Measurements from ENCODE around the gene ADH7. TPM values are rescaled to one million over a fixed set of nuclear protein-coding genes. Genes with fewer than 3 reads are reported as not detected.

Gene ADH7
- total RNA-seq, 2 donors from 2014 or later = not detected

DNA sequence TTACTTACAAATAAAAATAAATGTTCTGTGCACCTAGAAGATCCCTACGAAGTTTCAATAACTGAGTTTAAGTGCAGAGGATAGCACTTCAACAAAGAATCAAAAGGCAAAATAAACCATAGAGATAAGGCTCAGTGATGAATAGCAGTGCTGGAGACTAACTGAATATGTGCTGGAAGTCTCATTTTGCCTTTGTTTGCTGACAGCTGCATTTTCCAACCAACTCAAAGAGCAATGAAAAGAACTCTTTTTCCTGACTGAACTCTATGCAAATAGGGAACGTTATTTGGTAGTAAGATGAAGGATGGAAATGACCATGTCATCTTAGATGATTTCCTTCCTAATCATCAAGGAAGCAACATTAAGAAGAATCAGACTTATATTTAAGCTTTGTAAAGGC lies 32.7 kb upstream of the ADH7 start:
- no peak for TF ChIP-seq CTCF (IDR thresholded peaks at IDR 0.05)
- Histone ChIP-seq H3K36me3 (no peaks in the 10 kb centered on the region), H3K4me1 (no peaks in the 10 kb centered on the region), H3K27me3 (no peaks in the 10 kb centered on the region), H3K9me3 (no peaks in the 10 kb centered on the region), H3K4me3 (no peak overlapping the region), H3K27ac (no peak overlapping the region)
- DNase-seq (ENCODE audit: low spot score) = no peak

GRCh38 chr4:99463566-99463965 lies 28.4 kb upstream of the ADH7 start:
- H3K4me3 ChIP-seq = no peak overlapping the region

DNA sequence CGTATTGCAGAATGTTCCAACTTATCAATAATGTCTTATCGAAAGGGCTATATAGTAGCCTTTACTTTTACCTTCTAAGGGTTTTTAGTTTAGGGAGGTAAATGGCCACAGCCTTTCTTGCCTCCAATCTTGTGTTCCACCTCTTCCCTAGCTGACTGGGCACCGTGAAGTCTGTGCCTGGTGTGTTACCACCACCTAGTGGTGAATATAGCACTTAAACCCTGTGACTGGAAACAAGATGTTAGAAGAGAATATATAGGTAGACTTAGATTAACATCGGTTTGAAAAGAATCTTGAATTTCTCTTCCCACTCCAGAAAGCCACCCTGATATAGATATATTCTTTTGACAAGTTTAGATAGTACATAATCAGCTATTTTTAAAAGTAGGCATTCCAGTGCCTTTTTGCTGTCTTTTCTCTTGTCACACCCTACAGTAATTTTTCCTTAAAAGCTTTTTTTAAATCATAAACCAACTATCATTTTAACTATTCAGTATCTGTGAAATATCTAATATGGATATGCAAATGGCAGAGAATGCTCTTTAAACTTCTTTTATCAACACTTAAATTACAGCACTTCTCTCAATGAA lies 27.8 kb upstream of the ADH7 start:
- Histone ChIP-seq H3K36me3 (no peaks in the 10 kb centered on the region), H3K4me1 (no peaks in the 10 kb centered on the region), H3K4me3 (no peak overlapping the region), H3K27ac (no peak overlapping the region), H3K9me3 (no peaks in the 10 kb centered on the region), H3K27me3 (no peaks in the 10 kb centered on the region)
- DNase-seq (ENCODE audit: low spot score) = no peak
- peak; percentile 56 to 85 for TF ChIP-seq CTCF (IDR thresholded peaks at IDR 0.05)

More at GRCh38 chr4:99463566-99463965, 28.4 kb upstream of the ADH7 start:
- Histone ChIP-seq H3K27ac (no peak overlapping the region), H3K4me1 (no peaks in the 10 kb centered on the region), H3K9me3 (no peaks in the 10 kb centered on the region), H3K27me3 (no peaks in the 10 kb centered on the region), H3K36me3 (no peaks in the 10 kb centered on the region)
- no peak for DNase-seq (ENCODE audit: low spot score)
- no peak for TF ChIP-seq CTCF (IDR thresholded peaks at IDR 0.05)

- no peak for TF ChIP-seq CTCF (IDR thresholded peaks at IDR 0.05)
- H3K27me3 ChIP-seq = no peaks in the 10 kb centered on the region
- H3K4me3 ChIP-seq = no peak overlapping the region
- no peak overlapping the region for H3K27ac ChIP-seq
- no peaks in the 10 kb centered on the region for H3K9me3 ChIP-seq
- no peaks in the 10 kb centered on the region for H3K4me1 ChIP-seq
- no peaks in the 10 kb centered on the region for H3K36me3 ChIP-seq
- no peak for DNase-seq (ENCODE audit: low spot score)
Observed at GRCh38 chr4:99461623-99462401, 26.7 kb upstream of the ADH7 start.

GRCh38 chr4:99459546-99460042 lies 24.5 kb upstream of the ADH7 start:
- no peaks in the 10 kb centered on the region for H3K36me3 ChIP-seq
- TF ChIP-seq CTCF (IDR thresholded peaks at IDR 0.05) = no peak
- H3K4me3 ChIP-seq = no peak overlapping the region
- no peaks in the 10 kb centered on the region for H3K9me3 ChIP-seq
- no peak for DNase-seq (ENCODE audit: low spot score)
- H3K27ac ChIP-seq = no peak overlapping the region
- H3K4me1 ChIP-seq = no peaks in the 10 kb centered on the region
- no peaks in the 10 kb centered on the region for H3K27me3 ChIP-seq

Measured in right atrium auricular region (tissue), 2 donors.